DMS153 treated with DMSO at 0.1 percent for 48 hours (cell line): ENCODE data around the gene SPDYE16.
"Not testable (repeated sequence)": the region's sequence is repeated elsewhere in the genome, so short reads cannot be mapped to it uniquely, and the experiment has no call there.

ENCODE experiments used
- DNase-seq: peaks from one replicate; lab custom pipeline; 2025; ENCODE audit not compliant: unreplicated experiment; lab: John Stamatoyannopoulos, UW

SPDYE16 gene

GRCh38 chr7:76505168-76506080, 37.7 kb downstream of the SPDYE16 start:
- no peak for DNase-seq

GRCh38 chr7:76504351-76505167, 38.5 kb downstream of the SPDYE16 start:
- not testable (repeated sequence) for DNase-seq

GRCh38 chr7:76503244-76503643, 39.9 kb downstream of the SPDYE16 start:
- DNase-seq: not testable (repeated sequence)

GRCh38 chr7:76502836-76503235, 40.3 kb downstream of the SPDYE16 start:
- DNase-seq: not testable (repeated sequence)

GRCh38 chr7:76502224-76502623, 40.9 kb downstream of the SPDYE16 start:
- not testable (repeated sequence) for DNase-seq

GRCh38 chr7:76499924-76500241, 43.2 kb downstream of the SPDYE16 start:
- not testable (repeated sequence) for DNase-seq

GRCh38 chr7:76499201-76499923, 43.7 kb downstream of the SPDYE16 start:
- DNase-seq: not testable (repeated sequence)

- DNase-seq: not testable (repeated sequence)
These were observed 44.4 kb downstream of the SPDYE16 start for GRCh38 chr7:76498583-76499200.

GRCh38 chr7:76497918-76498582, 45.0 kb downstream of the SPDYE16 start:
- DNase-seq: not testable (repeated sequence)

GRCh38 chr7:76495717-76496116, 47.4 kb downstream of the SPDYE16 start:
- not testable (repeated sequence) for DNase-seq

GRCh38 chr7:76492139-76492538, 51.0 kb downstream of the SPDYE16 start:
- not testable (repeated sequence) for DNase-seq

GRCh38 chr7:76487969-76488368, 55.1 kb downstream of the SPDYE16 start:
- not testable (repeated sequence) for DNase-seq

- not testable (repeated sequence) for DNase-seq
These were observed 56.5 kb downstream of the SPDYE16 start for GRCh38 chr7:76486618-76487017.

GRCh38 chr7:76485822-76486610, 57.1 kb downstream of the SPDYE16 start:
- DNase-seq: not testable (repeated sequence)

- not testable (repeated sequence) for DNase-seq
These were observed 58.6 kb downstream of the SPDYE16 start for GRCh38 chr7:76484456-76484855.

- not testable (repeated sequence) for DNase-seq
These were observed 60.0 kb downstream of the SPDYE16 start for GRCh38 chr7:76483081-76483480.

- DNase-seq: not testable (repeated sequence)
These were observed 60.4 kb downstream of the SPDYE16 start for GRCh38 chr7:76482660-76483059.
